OCI-LY1 (cell line): Measurements from ENCODE around the gene CD27.

Experiments
- H2AFZ ChIP-seq: fragments of 200-600 bp; sonication (generic), shearing (Covaris generic); 2 replicates; pipeline ENCODE4 v1.6.0; 2014; ENCODE audit warnings: antibody characterized with exemption, mild to moderate bottlenecking, low read length
- H3F3A ChIP-seq: fragments of 200-600 bp; sonication (generic), shearing (Covaris generic); 2 replicates; pipeline ENCODE4 v1.6.0; 2014; ENCODE audit warnings: mild to moderate bottlenecking, antibody characterized with exemption, low read length, moderate library complexity; ENCODE audit not compliant: insufficient read depth
- H3K27ac ChIP-seq: fragments of 200-600 bp; sonication (generic); 2 replicates; pipeline ENCODE4 v1.5.1; 2014; ENCODE audit warnings: low read length, mixed run types, mild to moderate bottlenecking, low read depth; ENCODE audit not compliant: poor library complexity, severe bottlenecking
- H3K27me3 ChIP-seq: fragments of 200-600 bp; sonication (generic); 2 replicates; pipeline ENCODE4 v1.6.0; 2014; ENCODE audit warnings: antibody characterized with exemption, mild to moderate bottlenecking, low read length, moderate library complexity; ENCODE audit not compliant: insufficient read depth
- H3K36me3 ChIP-seq: fragments of 200-600 bp; sonication (generic); 2 replicates; pipeline ENCODE4 v1.6.1; 2014; ENCODE audit warnings: mild to moderate bottlenecking, antibody characterized with exemption, low read length, moderate library complexity, mixed read lengths; ENCODE audit not compliant: insufficient read depth
- H3K4me1 ChIP-seq: fragments of 200-600 bp; sonication (generic); 2 replicates; pipeline ENCODE4 v1.5.1; 2014; ENCODE audit warnings: mild to moderate bottlenecking, low read length, moderate library complexity; ENCODE audit not compliant: insufficient read depth, severe bottlenecking
- H3K4me2 ChIP-seq: fragments of 200-600 bp; sonication (generic), shearing (Covaris generic); 2 replicates; pipeline ENCODE4 v1.6.1; 2014; ENCODE audit warnings: low read length
- H3K4me3 ChIP-seq: fragments of 200-600 bp; sonication (generic); 2 replicates; pipeline ENCODE4 v1.5.1; 2014; ENCODE audit warnings: low read length, low read depth, mild to moderate bottlenecking, mixed read lengths; ENCODE audit not compliant: poor library complexity, severe bottlenecking
- H3K79me2 ChIP-seq: fragments of 200-600 bp; shearing (Covaris generic); 2 replicates; pipeline ENCODE4 v1.6.1; 2016; ENCODE audit warnings: mixed run types, low read length, mixed read lengths; ENCODE audit not compliant: insufficient read depth
- H3K9ac ChIP-seq: fragments of 200-600 bp; sonication (generic), shearing (Covaris generic); 2 replicates; pipeline ENCODE4 v1.6.1; 2014; ENCODE audit warnings: mild to moderate bottlenecking, low read length, mixed read lengths
- H3K9me2 ChIP-seq: fragments of 200-600 bp; sonication (generic), shearing (Covaris generic); 2 replicates; pipeline ENCODE4 v1.6.1; 2014; ENCODE audit warnings: low read depth, mild to moderate bottlenecking, low read length, mixed read lengths
- H3K9me3 ChIP-seq: fragments of 200-600 bp; shearing (Covaris generic); 2 replicates; pipeline ENCODE4 v1.6.1; 2014; ENCODE audit warnings: low read length, mixed read lengths
- H4K20me1 ChIP-seq: fragments of 200-600 bp; sonication (generic), shearing (Covaris generic); 2 replicates; pipeline ENCODE4 v1.6.0; 2016; ENCODE audit warnings: mild to moderate bottlenecking, low read length; ENCODE audit not compliant: insufficient read depth
- EZH2 ChIP-seq: fragments of 200-600 bp; sonication (generic), shearing (Covaris generic); IDR thresholded peaks from 2 replicates; pipeline ENCODE4 v1.8.0; 2017; ENCODE audit warnings: borderline replicate concordance, mixed run types, mild to moderate bottlenecking, antibody characterized with exemption, low read length, moderate library complexity, mixed read lengths
- TF ChIP-seq, protein P1 (sequence below): fragments of 200-600 bp; sonication (generic), shearing (Covaris generic); IDR thresholded peaks from 2 replicates; pipeline ENCODE4 v1.5.1; 2017; ENCODE audit warnings: mild to moderate bottlenecking, antibody characterized with exemption, low read length, moderate library complexity, mixed read lengths

CD27 gene

DNA sequence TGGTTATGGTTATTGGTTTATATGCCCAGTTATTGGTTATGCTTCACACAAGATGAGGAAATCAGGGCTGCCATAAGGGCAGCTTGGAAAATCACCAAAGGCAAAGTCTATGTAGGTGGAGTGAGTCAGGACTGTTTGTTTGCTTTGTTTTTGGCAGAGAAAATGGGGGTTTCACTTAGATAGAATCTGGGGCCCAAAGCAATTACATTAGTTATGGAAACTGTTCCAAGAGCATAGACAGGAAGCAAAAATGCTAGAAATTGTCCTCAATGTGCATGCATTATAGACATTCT lies 23.5 kb downstream of the CD27 start:
- Histone ChIP-seq H3K4me3 (peak overlapping the region; percentile 89), H4K20me1 (no peaks in the 10 kb centered on the region), H3F3A (0 out of 2 replicates have a peak, but pooled peaks cover 5% of the 10 kb centered on the region), H3K9me3 (0 out of 2 replicates have a peak, but pooled peaks cover 3% of the 10 kb centered on the region), H3K27ac (no peak overlapping the region), H3K79me2 (peaks cover 24% of the 10 kb centered on the region), H3K9me2 (no peaks in the 10 kb centered on the region), H3K4me2 (peak overlapping the region; percentile 95), H3K9ac (no peak overlapping the region; the same call in 1 of the 2 replicates), H2AFZ (no peak overlapping the region), H3K36me3 (peaks cover 60% of the 10 kb centered on the region), H3K4me1 (peaks cover 48% of the 10 kb centered on the region), H3K27me3 (no peaks in the 10 kb centered on the region)
- no peak for TF ChIP-seq EZH2
- TF ChIP-seq, protein P1, sequence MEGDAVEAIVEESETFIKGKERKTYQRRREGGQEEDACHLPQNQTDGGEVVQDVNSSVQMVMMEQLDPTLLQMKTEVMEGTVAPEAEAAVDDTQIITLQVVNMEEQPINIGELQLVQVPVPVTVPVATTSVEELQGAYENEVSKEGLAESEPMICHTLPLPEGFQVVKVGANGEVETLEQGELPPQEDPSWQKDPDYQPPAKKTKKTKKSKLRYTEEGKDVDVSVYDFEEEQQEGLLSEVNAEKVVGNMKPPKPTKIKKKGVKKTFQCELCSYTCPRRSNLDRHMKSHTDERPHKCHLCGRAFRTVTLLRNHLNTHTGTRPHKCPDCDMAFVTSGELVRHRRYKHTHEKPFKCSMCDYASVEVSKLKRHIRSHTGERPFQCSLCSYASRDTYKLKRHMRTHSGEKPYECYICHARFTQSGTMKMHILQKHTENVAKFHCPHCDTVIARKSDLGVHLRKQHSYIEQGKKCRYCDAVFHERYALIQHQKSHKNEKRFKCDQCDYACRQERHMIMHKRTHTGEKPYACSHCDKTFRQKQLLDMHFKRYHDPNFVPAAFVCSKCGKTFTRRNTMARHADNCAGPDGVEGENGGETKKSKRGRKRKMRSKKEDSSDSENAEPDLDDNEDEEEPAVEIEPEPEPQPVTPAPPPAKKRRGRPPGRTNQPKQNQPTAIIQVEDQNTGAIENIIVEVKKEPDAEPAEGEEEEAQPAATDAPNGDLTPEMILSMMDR: no peak

DNA sequence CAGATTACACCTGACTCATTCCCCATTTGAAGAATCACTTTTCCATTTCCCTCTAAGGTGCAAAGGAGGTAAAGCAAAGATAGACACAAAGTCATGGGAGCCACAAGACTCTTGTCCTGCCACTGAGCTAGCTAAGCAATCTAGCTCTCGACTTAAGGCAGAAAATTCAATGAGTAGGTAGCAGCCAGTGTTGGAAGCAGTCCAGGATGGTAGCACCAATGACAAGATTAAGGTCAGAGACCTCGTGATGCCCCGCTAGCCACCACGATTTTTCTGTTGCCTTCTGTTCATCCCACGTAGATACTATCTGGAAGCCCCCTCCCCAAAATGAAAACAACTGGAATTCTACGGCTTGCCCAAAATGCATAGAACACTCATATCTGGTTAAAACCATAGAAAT lies 24.3 kb downstream of the CD27 start:
- Histone ChIP-seq H3K4me1 (peaks cover 39% of the 10 kb centered on the region), H2AFZ (no peak overlapping the region), H3K9me3 (0 out of 2 replicates have a peak, but pooled peaks cover 3% of the 10 kb centered on the region), H3K9ac (peak overlapping the region; percentile 89), H4K20me1 (no peaks in the 10 kb centered on the region), H3K27ac (peak overlapping the region; percentile 78), H3K36me3 (peaks cover 52% of the 10 kb centered on the region), H3F3A (0 out of 2 replicates have a peak, but pooled peaks cover 5% of the 10 kb centered on the region), H3K4me2 (peak overlapping the region; percentile 95), H3K9me2 (no peaks in the 10 kb centered on the region), H3K4me3 (peak overlapping the region; percentile 89), H3K79me2 (peaks cover 24% of the 10 kb centered on the region), H3K27me3 (no peaks in the 10 kb centered on the region)
- TF ChIP-seq, protein P1: no peak
- TF ChIP-seq EZH2: no peak

DNA sequence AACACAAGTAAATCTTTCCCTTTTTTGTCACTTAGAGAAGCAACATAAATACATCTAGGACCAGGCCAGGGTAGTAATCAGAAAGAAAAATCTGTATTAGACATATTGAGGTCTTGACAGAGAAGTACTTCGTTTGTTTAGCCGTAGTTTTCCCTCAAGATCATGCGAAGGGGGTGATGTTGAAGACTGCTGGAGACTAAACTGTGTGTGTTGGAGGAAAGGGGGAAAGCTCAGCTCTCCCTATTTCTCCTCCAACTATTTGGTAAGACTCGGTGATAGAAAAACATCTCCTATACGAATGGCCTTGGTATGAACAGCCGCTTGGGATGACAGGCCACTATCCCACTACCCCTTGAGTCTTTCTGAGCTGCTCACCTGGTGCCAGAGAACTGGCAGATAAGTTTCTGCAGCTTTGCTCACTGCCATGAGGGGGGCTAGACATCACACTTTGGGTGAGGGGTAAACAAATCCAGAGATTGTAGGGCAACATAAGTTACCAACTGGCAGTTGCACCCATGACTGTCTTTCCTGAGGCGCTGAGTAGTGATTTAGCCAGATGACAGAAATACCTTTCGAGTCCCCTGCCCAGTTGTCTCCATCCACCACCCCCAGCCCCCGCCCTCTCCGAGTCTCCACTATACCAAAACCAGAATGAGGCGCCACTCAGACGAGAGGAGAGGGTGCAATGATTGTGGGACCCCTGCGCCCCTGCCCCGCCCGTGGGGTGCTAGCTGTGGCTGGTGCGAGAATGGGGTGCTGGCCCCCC lies 25.0 kb downstream of the CD27 start:
- H3K27ac ChIP-seq: peak overlapping the region; percentile 78
- peak overlapping the region; percentile 95 for H3K4me2 ChIP-seq
- H2AFZ ChIP-seq: no peak overlapping the region
- H3K27me3 ChIP-seq: no peaks in the 10 kb centered on the region
- peaks cover 33% of the 10 kb centered on the region for H3K4me1 ChIP-seq
- TF ChIP-seq, protein P1: no peak
- TF ChIP-seq EZH2: no peak
- H3F3A ChIP-seq: 0 out of 2 replicates have a peak, but pooled peaks cover 5% of the 10 kb centered on the region
- H3K4me3 ChIP-seq: peak overlapping the region; percentile 89
- no peaks in the 10 kb centered on the region for H3K9me2 ChIP-seq
- no peaks in the 10 kb centered on the region for H4K20me1 ChIP-seq
- H3K79me2 ChIP-seq: peaks cover 24% of the 10 kb centered on the region
- peak overlapping the region; percentile 89 for H3K9ac ChIP-seq
- H3K36me3 ChIP-seq: peaks cover 45% of the 10 kb centered on the region
- 0 out of 2 replicates have a peak, but pooled peaks cover 3% of the 10 kb centered on the region for H3K9me3 ChIP-seq
